VCaP (cell line): ENCODE measurements around the gene RABGAP1L.
A peak's percentile ranks its signal among the peaks of the same experiment; 100 is the strongest.

ENCODE experiments used
- H3K27ac ChIP-seq: fragments of 450-650 bp; 2 replicates; pipeline ENCODE4 v1.5.1; 2017
- CTCF ChIP-seq: fragments of 450-650 bp; conservative IDR thresholded peaks from 2 replicates; pipeline ENCODE4 v1.5.1; 2017; ENCODE audit warnings: mild to moderate bottlenecking, moderate library complexity

The RABGAP1L gene

GRCh38 chr1:174828264-174828663 is 668.9 kb downstream of the RABGAP1L start:
- H3K27ac ChIP-seq: no peak overlapping the region
- no peak for TF ChIP-seq CTCF

GRCh38 chr1:174829990-174830389 is 670.7 kb downstream of the RABGAP1L start:
- no peak overlapping the region for H3K27ac ChIP-seq
- no peak for TF ChIP-seq CTCF

GRCh38 chr1:174836543-174836942 is 677.2 kb downstream of the RABGAP1L start:
- H3K27ac ChIP-seq: no peak overlapping the region
- no peak for TF ChIP-seq CTCF

- no peak overlapping the region for H3K27ac ChIP-seq
- no peak for TF ChIP-seq CTCF
These were observed 678.1 kb downstream of the RABGAP1L start for GRCh38 chr1:174837386-174837785.

- no peak overlapping the region for H3K27ac ChIP-seq
- TF ChIP-seq CTCF: no peak
These were observed 679.9 kb downstream of the RABGAP1L start for GRCh38 chr1:174839211-174839610.

GRCh38 chr1:174841747-174842146 is 682.4 kb downstream of the RABGAP1L start:
- no peak overlapping the region for H3K27ac ChIP-seq
- TF ChIP-seq CTCF: no peak

GRCh38 chr1:174848593-174849560 is 689.6 kb downstream of the RABGAP1L start:
- H3K27ac ChIP-seq: peak overlapping the region; percentile 68

- TF ChIP-seq CTCF: no peak
- H3K27ac ChIP-seq: no peak overlapping the region
These were observed 691.4 kb downstream of the RABGAP1L start for GRCh38 chr1:174850726-174851125.
